Cardiac muscle cell (in vitro differentiated cells and primary cell): ENCODE data around the gene CES4A. TPM values are rescaled to one million over a fixed set of nuclear protein-coding genes. Genes with fewer than 3 reads are reported as not detected.
A peak's percentile ranks its signal among the peaks of the same experiment; 100 is the strongest.

Experiments
- DNase-seq, 2 donors: peaks; one replicate each; pipeline versions ENCODE4 v3.0.0 to v3.0.0-alpha.2; 2010 to 2017; ENCODE audit warnings: low read depth in 1 of 2, low spot score in 1 of 2
- H3K27ac ChIP-seq: fragments of 200-600 bp; sonication (generic); 2 replicates; pipeline ENCODE4 v1.5.1; 2016
- H3K27me3 ChIP-seq: fragments of 200-600 bp; sonication (generic); 2 replicates; pipeline ENCODE4 v1.6.0; 2016; ENCODE audit warnings: control low read depth
- H3K36me3 ChIP-seq: fragments of 200-600 bp; sonication (generic); 2 replicates; pipeline ENCODE4 v1.5.1; 2016; ENCODE audit warnings: control low read depth
- H3K4me1 ChIP-seq: fragments of 200-600 bp; sonication (generic); 2 replicates; pipeline ENCODE4 v1.8.1; 2017; ENCODE audit warnings: low read depth, mild to moderate bottlenecking, mixed run types
- H3K4me3 ChIP-seq: fragments of 200-600 bp; sonication (generic); 2 replicates; pipeline ENCODE4 v1.5.1; 2016; ENCODE audit warnings: mild to moderate bottlenecking
- H3K9me3 ChIP-seq: fragments of 200-600 bp; sonication (generic); 2 replicates; pipeline ENCODE4 v1.5.1; 2017; ENCODE audit warnings: low read depth, mild to moderate bottlenecking, control low read depth
- polyA plus RNA-seq: library from polyadenylated mRNA; unstranded; fragments of >200 nt; fragmentation: Nextera tagmentation; extraction: Ambion mirVana; gene quantifications from 2 replicates; pipeline ENCODE4 v1.2.1, GENCODE V29; 2016
- total RNA-seq: library from RNA; depleted of rRNA; stranded (reverse); fragments of >200 nt; gene quantifications from 2 replicates; pipeline ENCODE4 v1.2.3, GENCODE V29; 2016
- TF ChIP-seq, protein P1 (sequence below): IDR thresholded peaks from 2 replicates; pipeline ENCODE4 v1.5.1; 2012; ENCODE audit warnings: low read depth, mild to moderate bottlenecking, low read length

Gene CES4A
- total and polyA plus RNA-seq, 2 experiments from 2014 or later: 14.7 to 15.7 TPM

GRCh38 chr16:67000384-67001351, 12.3 kb downstream of the CES4A start:
- Histone ChIP-seq H3K4me3 (peak overlapping the region; percentile 49), H3K9me3 (no peaks in the 10 kb centered on the region), H3K4me1 (peaks cover 8% of the 10 kb centered on the region), H3K27ac (no peak overlapping the region), H3K36me3 (no peaks in the 10 kb centered on the region), H3K27me3 (peaks cover 41% of the 10 kb centered on the region)
- peak; percentile 46 to 70 for DNase-seq
- TF ChIP-seq, protein P1, sequence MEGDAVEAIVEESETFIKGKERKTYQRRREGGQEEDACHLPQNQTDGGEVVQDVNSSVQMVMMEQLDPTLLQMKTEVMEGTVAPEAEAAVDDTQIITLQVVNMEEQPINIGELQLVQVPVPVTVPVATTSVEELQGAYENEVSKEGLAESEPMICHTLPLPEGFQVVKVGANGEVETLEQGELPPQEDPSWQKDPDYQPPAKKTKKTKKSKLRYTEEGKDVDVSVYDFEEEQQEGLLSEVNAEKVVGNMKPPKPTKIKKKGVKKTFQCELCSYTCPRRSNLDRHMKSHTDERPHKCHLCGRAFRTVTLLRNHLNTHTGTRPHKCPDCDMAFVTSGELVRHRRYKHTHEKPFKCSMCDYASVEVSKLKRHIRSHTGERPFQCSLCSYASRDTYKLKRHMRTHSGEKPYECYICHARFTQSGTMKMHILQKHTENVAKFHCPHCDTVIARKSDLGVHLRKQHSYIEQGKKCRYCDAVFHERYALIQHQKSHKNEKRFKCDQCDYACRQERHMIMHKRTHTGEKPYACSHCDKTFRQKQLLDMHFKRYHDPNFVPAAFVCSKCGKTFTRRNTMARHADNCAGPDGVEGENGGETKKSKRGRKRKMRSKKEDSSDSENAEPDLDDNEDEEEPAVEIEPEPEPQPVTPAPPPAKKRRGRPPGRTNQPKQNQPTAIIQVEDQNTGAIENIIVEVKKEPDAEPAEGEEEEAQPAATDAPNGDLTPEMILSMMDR: no peak

GRCh38 chr16:67001726-67002125, 13.3 kb downstream of the CES4A start:
- Histone ChIP-seq H3K27ac (no peak overlapping the region), H3K9me3 (no peaks in the 10 kb centered on the region), H3K4me1 (peaks cover 8% of the 10 kb centered on the region), H3K27me3 (peaks cover 41% of the 10 kb centered on the region), H3K36me3 (no peaks in the 10 kb centered on the region), H3K4me3 (no peak overlapping the region)
- TF ChIP-seq, protein P1: no peak
- no peak for DNase-seq

- Histone ChIP-seq H3K27ac (no peak overlapping the region), H3K36me3 (no peaks in the 10 kb centered on the region), H3K4me1 (no peaks in the 10 kb centered on the region), H3K27me3 (peaks cover 9% of the 10 kb centered on the region), H3K4me3 (no peak overlapping the region), H3K9me3 (no peaks in the 10 kb centered on the region)
- TF ChIP-seq, protein P1: no peak
- peak in 1 of 2 donors; percentile 16 for DNase-seq
Observed at GRCh38 chr16:67006930-67007658, 18.7 kb downstream of the CES4A start.

DNA sequence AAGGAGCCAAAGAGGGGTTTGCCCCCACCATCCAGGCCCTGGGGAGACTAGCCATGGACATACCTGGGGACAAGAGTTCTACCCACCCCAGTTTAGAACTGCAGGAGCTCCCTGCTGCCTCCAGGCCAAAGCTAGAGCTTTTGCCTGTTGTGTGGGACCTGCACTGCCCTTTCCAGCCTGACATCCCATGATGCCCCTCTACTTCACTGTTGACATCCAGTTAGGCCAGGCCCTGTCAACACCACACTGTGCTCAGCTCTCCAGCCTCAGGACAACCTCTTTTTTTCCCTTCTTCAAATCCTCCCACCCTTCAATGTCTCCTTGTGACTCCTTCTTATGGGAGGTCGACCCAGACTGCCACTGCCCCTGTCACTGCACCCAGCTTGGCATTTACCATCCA, 20.8 kb downstream of the CES4A start:
- H3K4me3 ChIP-seq: no peak overlapping the region
- peaks cover 3% of the 10 kb centered on the region for H3K27me3 ChIP-seq
- TF ChIP-seq, protein P1: no peak
- H3K4me1 ChIP-seq: no peaks in the 10 kb centered on the region
- no peaks in the 10 kb centered on the region for H3K36me3 ChIP-seq
- H3K27ac ChIP-seq: no peak overlapping the region
- DNase-seq: peak in 1 of 2 donors; percentile 27
- H3K9me3 ChIP-seq: no peaks in the 10 kb centered on the region

- TF ChIP-seq, protein P1: no peak
- Histone ChIP-seq H3K27me3 (peaks cover 3% of the 10 kb centered on the region), H3K4me1 (no peaks in the 10 kb centered on the region), H3K36me3 (no peaks in the 10 kb centered on the region), H3K27ac (no peak overlapping the region), H3K9me3 (no peaks in the 10 kb centered on the region), H3K4me3 (no peak overlapping the region)
- DNase-seq: no peak
Observed at GRCh38 chr16:67011274-67011673, 22.9 kb downstream of the CES4A start.
